Kidney (tissue), 14 donors: ENCODE results near the gene ZIC4. TPM values are rescaled to one million over a fixed set of nuclear protein-coding genes. Genes with fewer than 3 reads are reported as not detected.

Experiments
- DNase-seq, 5 donors: peaks; one replicate each; pipeline ENCODE4 v3.0.0-alpha.2; 2013 to 2020
- FAIRE-seq: peaks from 2 replicates; lab custom pipeline; 2012; peaks lifted over from hg19 to GRCh38; lab: Jason Lieb, UNC
- H3K27ac ChIP-seq, 2 donors: one replicate each; pipeline ENCODE4 v1.7.0; 2013; ENCODE audit warnings: low read depth in 2 of 2, low read length in 2 of 2, inconsistent platforms in 1 of 2
- H3K27me3 ChIP-seq: one replicate; pipeline ENCODE4 v1.7.1; 2013; ENCODE audit warnings: low read length, inconsistent platforms; ENCODE audit not compliant: control insufficient read depth, insufficient read depth
- H3K36me3 ChIP-seq, 3 donors: one replicate each; pipeline versions ENCODE4 v1.7.0 to v1.7.1; 2013; ENCODE audit warnings: low read length in 3 of 3, control low read depth in 1 of 3, inconsistent platforms in 1 of 3; ENCODE audit not compliant: insufficient read depth in 3 of 3, control insufficient read depth in 2 of 3
- H3K4me1 ChIP-seq, 3 donors: one replicate each; pipeline versions ENCODE4 v1.7.0 to v1.7.1; 2013; ENCODE audit warnings: low read length in 3 of 3, inconsistent platforms in 1 of 3, low read depth in 1 of 3; ENCODE audit not compliant: control insufficient read depth in 2 of 3, insufficient read depth in 2 of 3
- H3K4me3 ChIP-seq, 3 donors: one replicate each; pipeline versions ENCODE4 v1.7.0 to v1.8.1; 2013; ENCODE audit warnings: low read length in 3 of 3, control low read depth in 1 of 3, inconsistent platforms in 1 of 3
- H3K9ac ChIP-seq, 3 donors: one replicate each; pipeline versions ENCODE4 v1.7.0 to v1.7.1; 2013; ENCODE audit warnings: low read length in 3 of 3, control low read depth in 1 of 3, inconsistent platforms in 1 of 3
- H3K9me3 ChIP-seq, 3 donors: one replicate each; pipeline versions ENCODE4 v1.7.0 to v1.7.1; 2013; ENCODE audit warnings: low read length in 3 of 3, control low read depth in 1 of 3, inconsistent platforms in 1 of 3; ENCODE audit not compliant: control insufficient read depth in 2 of 3, insufficient read depth in 1 of 3
- intact Hi-C: fragments of 100-400 bp; cut with DNase I; formaldehyde crosslinking; loops from one replicate; pipeline ENCODE4 v1.11.1; 2022
- polyA plus RNA-seq: library from polyadenylated mRNA; stranded (reverse); fragments of 350-450 nt; fragmentation: Illumina TruSeq; extraction: RNeasy Lipid Tissue Mini Kit (QIAGEN cat#74804); gene quantifications from one replicate; pipeline ENCODE4 v1.2.3, GENCODE V29; 2014; ENCODE audit warnings: low read depth, low replicate concordance; ENCODE audit not compliant: insufficient read depth
- total RNA-seq: library from RNA; stranded (reverse); fragmentation: NEBNext Ultra II Directional; extraction: Animal tissue kit (Norgen Biotek cat#: 25700); gene quantifications from one replicate; pipeline ENCODE4 v1.2.1, GENCODE V29; 2021
- TF ChIP-seq, protein P1 (sequence below): IDR thresholded peaks from 3 replicates; pipeline ENCODE4 v1.5.1; 2012; ENCODE audit warnings: mild to moderate bottlenecking, moderate library complexity, borderline replicate concordance; ENCODE audit not compliant: insufficient read depth; ENCODE audit errors: extremely low read depth
- donor health status: control.
- donor health status: control.
- donor health status: control.
- donor health status: control.
- donor health status: control.
- donor health status: DM: yes; HTN: yes; CAD: no.
- donor health status: Normal renal cell carcinoma (clear cell type).

Gene ZIC4
- total and polyA plus RNA-seq, 2 donors from 2014 or later, result not detected

DNA sequence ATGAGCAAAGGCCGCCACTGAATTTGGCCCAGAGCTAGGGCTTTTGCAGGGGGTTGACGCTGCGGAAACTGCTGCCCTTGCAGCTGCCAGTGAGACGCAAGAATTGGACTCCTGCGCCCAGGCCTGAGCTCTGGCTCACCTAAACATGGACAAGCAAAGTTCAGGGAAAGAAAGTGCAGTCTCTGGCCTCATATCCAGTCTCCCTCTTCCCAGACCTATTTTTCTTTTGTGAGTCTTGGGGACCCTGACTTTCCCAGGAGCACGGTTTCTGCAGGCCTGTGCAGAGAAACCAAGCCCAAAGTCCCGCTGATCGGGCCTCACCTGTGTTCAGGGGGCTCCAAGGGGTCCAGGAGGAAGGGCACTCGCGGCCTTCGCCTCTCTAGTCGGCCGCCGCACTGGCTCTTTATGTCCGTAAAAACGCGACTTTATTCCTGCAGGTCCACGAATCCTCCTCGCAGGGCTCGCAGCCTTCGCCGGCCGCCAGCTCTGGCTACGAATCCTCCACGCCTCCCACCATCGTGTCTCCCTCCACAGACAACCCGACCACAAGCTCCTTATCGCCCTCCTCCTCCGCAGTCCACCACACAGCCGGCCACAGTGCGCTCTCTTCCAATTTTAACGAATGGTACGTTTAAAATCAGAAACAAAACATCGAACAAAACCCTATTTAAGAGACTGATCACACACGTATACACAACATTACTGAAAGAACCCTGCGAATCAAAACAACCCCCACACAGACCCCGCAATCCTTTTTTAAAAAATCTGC, 6.8 kb upstream of the ZIC4 start:
- Histone ChIP-seq H3K4me3 (peak overlapping the region in 2 of 3 donors; percentile 21 to 47), H3K36me3 (no peaks in the 10 kb centered on the region), H3K27ac (no peak overlapping the region), H3K27me3 (peaks cover 91% of the 10 kb centered on the region), H3K4me1 (peaks cover 0 to 8% (median 0%) of the 10 kb centered on the region in 3 donors), H3K9me3 (no peaks in the 10 kb centered on the region), H3K9ac (no peak overlapping the region)
- TF ChIP-seq, protein P1, sequence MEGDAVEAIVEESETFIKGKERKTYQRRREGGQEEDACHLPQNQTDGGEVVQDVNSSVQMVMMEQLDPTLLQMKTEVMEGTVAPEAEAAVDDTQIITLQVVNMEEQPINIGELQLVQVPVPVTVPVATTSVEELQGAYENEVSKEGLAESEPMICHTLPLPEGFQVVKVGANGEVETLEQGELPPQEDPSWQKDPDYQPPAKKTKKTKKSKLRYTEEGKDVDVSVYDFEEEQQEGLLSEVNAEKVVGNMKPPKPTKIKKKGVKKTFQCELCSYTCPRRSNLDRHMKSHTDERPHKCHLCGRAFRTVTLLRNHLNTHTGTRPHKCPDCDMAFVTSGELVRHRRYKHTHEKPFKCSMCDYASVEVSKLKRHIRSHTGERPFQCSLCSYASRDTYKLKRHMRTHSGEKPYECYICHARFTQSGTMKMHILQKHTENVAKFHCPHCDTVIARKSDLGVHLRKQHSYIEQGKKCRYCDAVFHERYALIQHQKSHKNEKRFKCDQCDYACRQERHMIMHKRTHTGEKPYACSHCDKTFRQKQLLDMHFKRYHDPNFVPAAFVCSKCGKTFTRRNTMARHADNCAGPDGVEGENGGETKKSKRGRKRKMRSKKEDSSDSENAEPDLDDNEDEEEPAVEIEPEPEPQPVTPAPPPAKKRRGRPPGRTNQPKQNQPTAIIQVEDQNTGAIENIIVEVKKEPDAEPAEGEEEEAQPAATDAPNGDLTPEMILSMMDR, result no peak
- intact Hi-C loops, result no loop called here
- FAIRE-seq (no peak), DNase-seq (peak in 3 of 5 donors; percentile 40 to 48 (median 41))

DNA sequence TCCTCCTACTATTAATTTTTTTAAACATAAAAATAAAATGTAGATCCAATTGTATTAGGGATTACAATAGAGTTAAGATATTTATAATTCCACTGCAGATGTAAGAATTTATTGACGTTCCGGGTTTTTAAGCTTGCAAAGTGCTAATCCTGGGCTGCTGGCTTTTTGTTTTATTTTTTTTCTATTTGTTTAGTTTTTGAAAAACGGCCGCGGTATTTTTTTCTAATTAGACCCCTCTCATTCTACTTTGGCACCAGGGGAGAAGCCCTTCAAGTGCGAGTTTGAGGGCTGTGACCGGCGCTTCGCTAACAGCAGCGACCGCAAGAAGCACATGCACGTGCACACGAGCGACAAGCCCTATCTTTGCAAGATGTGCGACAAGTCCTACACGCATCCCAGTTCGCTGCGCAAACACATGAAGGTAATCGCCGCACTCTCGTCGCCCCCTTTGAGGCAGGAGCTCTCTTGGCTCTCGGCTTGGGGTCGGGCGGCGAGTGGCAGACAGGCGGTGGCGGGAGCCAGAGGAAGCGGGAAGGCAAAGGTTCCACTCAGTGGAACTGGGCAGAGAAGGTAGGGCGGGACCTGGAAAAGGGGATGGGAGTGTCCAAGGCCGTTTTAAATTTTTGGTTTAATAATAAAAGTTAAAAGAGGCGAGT, 6.0 kb upstream of the ZIC4 start:
- TF ChIP-seq, protein P1, result no peak
- no peak for FAIRE-seq
- Histone ChIP-seq H3K27ac (no peak overlapping the region), H3K36me3 (no peaks in the 10 kb centered on the region), H3K4me1 (peaks cover 0 to 8% (median 0%) of the 10 kb centered on the region in 3 donors), H3K27me3 (peaks cover 91% of the 10 kb centered on the region), H3K9me3 (no peaks in the 10 kb centered on the region), H3K4me3 (no peak overlapping the region), H3K9ac (no peak overlapping the region)
- peak in 2 of 5 donors; percentile 43 to 45 for DNase-seq
- intact Hi-C loops, result no loop called here

DNA sequence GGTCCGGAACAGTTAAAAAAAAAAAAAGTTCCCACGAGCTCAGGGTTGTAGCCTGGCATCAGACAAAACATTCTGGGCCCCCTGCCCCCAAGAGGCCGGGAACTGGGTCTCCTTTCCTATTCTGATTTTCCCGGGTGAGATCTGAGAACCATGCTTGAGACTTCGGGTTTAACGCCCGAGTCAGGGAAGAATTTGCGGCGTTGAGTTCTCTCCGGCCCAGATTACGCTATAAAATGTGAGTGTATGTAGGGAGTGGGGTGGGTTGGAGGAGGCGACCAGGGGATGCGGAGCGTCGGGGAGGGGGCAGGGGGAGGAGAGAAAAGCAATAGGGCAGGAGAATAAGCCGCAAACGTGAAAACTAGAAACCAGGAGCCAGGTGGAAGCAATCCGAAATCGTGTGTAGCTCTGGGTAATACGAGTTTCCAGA, 5.5 kb upstream of the ZIC4 start:
- no peak overlapping the region for H3K9ac ChIP-seq
- TF ChIP-seq, protein P1, result no peak
- peaks cover 0 to 8% (median 0%) of the 10 kb centered on the region in 3 donors for H3K4me1 ChIP-seq
- H3K9me3 ChIP-seq, result no peaks in the 10 kb centered on the region
- intact Hi-C loops, result no loop called here
- peaks cover 91% of the 10 kb centered on the region for H3K27me3 ChIP-seq
- no peaks in the 10 kb centered on the region for H3K36me3 ChIP-seq
- peak in 2 of 5 donors; percentile 15 to 28 for DNase-seq
- H3K27ac ChIP-seq, result no peak overlapping the region
- no peak for FAIRE-seq
- no peak overlapping the region for H3K4me3 ChIP-seq
